Activated naive CD4-positive, alpha-beta T cell treated with Interleukin-2 at 50 U/mL for 16 hours (primary cell): ENCODE results near the gene CAPN11.
"Not testable (repeated sequence)": the region's sequence is repeated elsewhere in the genome, so short reads cannot be mapped to it uniquely, and the experiment has no call there.

ENCODE experiments used
- DNase-seq: peaks from one replicate; pipeline ENCODE4 v3.0.0-alpha.2; 2020

Gene CAPN11

DNA sequence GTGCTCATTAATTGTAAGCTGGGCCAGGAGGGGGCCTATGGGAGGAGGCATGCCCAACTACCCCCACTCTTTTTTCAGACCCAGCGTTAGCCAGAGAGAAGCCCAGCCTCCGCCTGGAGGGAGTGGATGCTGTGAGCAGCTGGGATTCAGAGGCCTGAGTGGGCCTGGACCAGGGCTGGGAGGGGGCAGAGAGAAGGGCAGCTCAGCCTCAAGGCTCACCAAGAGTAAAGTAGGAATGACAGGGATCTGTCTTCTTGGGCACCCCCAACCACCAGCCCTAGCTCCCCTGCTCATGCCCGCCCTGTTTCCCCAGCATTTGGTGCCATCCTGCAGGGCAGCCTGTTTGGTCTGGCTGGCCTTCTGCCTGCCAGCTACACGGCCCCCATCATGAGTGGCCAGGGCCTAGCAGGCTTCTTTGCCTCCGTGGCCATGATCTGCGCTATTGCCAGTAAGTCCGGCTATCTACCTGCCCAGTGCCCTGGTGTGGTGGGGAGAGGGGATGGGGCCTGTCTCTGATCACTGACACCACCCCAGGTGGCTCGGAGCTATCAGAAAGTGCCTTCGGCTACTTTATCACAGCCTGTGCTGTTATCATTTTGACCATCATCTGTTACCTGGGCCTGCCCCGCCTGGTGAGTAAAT lies 71.5 kb downstream of the CAPN11 start:
- DNase-seq = no peak

DNA sequence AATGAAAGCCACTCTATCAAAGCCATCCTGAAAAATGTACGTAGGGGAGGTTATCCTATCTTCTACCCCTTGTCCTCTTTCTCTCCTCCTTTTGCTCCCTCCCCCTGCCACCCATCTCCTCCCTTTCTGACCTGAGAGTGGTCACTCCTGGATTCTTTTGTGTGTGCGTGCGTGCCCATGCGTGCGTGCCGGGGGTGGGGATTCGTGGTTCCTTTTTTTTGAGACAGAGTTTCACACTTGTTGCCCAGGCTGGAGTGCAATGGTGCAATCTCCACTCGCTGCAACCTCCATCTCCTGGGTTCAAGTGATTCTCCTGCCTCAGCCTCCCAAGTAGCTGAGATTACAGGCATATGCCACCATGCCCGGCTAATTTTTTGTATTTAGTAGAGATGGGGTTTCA lies 72.8 kb downstream of the CAPN11 start:
- not testable (repeated sequence) for DNase-seq

DNA sequence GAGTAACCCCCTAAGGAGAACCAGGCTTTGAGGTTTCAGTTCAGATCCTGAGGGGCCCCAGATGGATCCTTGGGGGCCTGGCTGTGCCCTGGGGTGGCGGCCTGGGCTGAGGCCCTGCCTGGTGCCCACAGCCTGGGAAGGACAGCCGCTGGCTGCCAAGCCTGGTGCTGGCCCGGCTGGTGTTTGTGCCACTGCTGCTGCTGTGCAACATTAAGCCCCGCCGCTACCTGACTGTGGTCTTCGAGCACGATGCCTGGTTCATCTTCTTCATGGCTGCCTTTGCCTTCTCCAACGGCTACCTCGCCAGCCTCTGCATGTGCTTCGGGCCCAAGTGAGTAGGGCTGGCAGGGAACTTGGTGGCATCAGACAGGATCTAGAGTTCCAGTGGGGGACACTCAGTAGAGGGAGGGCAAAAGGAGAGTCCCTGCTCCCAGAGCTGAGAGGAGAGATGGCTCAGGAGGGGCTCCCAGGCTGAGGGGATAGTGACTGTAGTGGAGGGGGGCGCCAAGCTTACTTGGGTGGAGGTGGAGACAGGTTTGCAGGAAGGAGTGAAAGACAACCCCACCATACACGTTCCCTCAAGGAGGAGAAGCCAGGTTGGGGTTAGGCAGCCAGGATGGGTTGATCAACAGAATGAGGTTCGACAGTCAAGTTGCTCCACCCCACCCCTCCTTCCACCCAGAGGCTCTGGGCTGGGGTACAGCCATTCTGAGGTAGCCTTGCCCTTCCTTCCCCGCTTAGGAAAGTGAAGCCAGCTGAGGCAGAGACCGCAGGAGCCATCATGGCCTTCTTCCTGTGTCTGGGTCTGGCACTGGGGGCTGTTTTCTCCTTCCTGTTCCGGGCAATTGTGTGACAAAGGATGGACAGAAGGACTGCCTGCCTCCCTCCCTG lies 74.3 kb downstream of the CAPN11 start:
- DNase-seq = no peak

DNA sequence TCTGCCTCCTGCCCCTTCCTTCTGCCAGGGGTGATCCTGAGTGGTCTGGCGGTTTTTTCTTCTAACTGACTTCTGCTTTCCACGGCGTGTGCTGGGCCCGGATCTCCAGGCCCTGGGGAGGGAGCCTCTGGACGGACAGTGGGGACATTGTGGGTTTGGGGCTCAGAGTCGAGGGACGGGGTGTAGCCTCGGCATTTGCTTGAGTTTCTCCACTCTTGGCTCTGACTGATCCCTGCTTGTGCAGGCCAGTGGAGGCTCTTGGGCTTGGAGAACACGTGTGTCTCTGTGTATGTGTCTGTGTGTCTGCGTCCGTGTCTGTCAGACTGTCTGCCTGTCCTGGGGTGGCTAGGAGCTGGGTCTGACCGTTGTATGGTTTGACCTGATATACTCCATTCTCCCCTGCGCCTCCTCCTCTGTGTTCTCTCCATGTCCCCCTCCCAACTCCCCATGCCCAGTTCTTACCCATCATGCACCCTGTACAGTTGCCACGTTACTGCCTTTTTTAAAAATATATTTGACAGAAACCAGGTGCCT lies 75.0 kb downstream of the CAPN11 start:
- DNase-seq = no peak
